ENCODE results near the gene PHF12. TPM values are rescaled to one million over a fixed set of nuclear protein-coding genes. Genes with fewer than 3 reads are reported as not detected.
A peak's percentile ranks its signal among the peaks of the same experiment; 100 is the strongest.

Gene PHF12
- total and polyA plus RNA-seq, 2 of the 4 experiments (the other 2 are of a cell fraction), result 24.4 to 25.6 TPM

GRCh38 chr17:28896884-28897768, 54.2 kb downstream of the PHF12 start, which contains the start of gene FLOT2 (continued):
- TF ChIP-seq SMC3 (IDR thresholded peaks at IDR 0.05; ENCODE audit: low read depth, low read length) (no peak), MAZ (IDR thresholded peaks at IDR 0.05; ENCODE audit: borderline replicate concordance, low read depth, low read length) (peak; percentile 67; the same call in 1 of the 2 replicates), RFX5 (IDR thresholded peaks at IDR 0.05; ENCODE audit: low read depth, low read length) (no peak), ELK1 (IDR thresholded peaks at IDR 0.05; ENCODE audit: borderline replicate concordance, low read depth, low read length) (no peak)
